Natural killer cell treated with Interleukin-12 subunit alpha and Interleukin-12 subunit beta and Interleukin-15 and Interleukin-18, amount 100 ng/mL, for 72 hours (primary cell): ENCODE results near the gene ZFR. TPM values are rescaled to one million over a fixed set of nuclear protein-coding genes. Genes with fewer than 3 reads are reported as not detected.
"Not testable (repeated sequence)": the region's sequence is repeated elsewhere in the genome, so short reads cannot be mapped to it uniquely, and the experiment has no call there.

Experiments used
- ATAC-seq, 2 donors: fragments of 150-1000 bp; cut with Tn5 transposase in 1 of 2; sonication (Bioruptor Pico), chemical (Tn5 transposase) in 1 of 2; 2 replicates each; pipeline ENCODE4 v1.10.0; 2021
- DNase-seq: peaks from one replicate; pipeline ENCODE4 v3.0.0; 2022; ENCODE audit warnings: low spot score
- H3K27ac Mint-ChIP-seq, 2 donors: 1 replicate in 1 of 2; 2 replicates in 1 of 2; pipeline ENCODE4 v1.8.0; 2022; ENCODE audit warnings: mixed read lengths in 2 of 2, mild to moderate bottlenecking in 1 of 2, moderate library complexity in 1 of 2
- H3K27me3 Mint-ChIP-seq, 2 donors: 1 replicate in 1 of 2; 2 replicates in 1 of 2; pipeline ENCODE4 v1.8.0; 2022; ENCODE audit warnings: mixed read lengths in 2 of 2
- H3K36me3 Mint-ChIP-seq: one replicate; pipeline ENCODE4 v1.8.0; 2022; ENCODE audit warnings: mixed read lengths
- H3K4me1 Mint-ChIP-seq, 2 donors: 1 replicate in 1 of 2; 2 replicates in 1 of 2; pipeline ENCODE4 v1.8.0; 2022; ENCODE audit warnings: low read depth in 2 of 2, mixed read lengths in 2 of 2, mild to moderate bottlenecking in 1 of 2
- H3K4me3 Mint-ChIP-seq: one replicate; pipeline ENCODE4 v1.8.0; 2022; ENCODE audit warnings: mixed read lengths
- H3K9me3 Mint-ChIP-seq: 2 replicates; pipeline ENCODE4 v1.8.0; 2022; ENCODE audit warnings: mixed read lengths
- total RNA-seq, 2 donors: library from RNA; stranded (reverse); gene quantifications; one replicate each; pipeline ENCODE4 v1.2.3, GENCODE V29; 2022

Gene ZFR
- total RNA-seq, 2 donors from 2014 or later, result 58.2 to 70.5 TPM

DNA sequence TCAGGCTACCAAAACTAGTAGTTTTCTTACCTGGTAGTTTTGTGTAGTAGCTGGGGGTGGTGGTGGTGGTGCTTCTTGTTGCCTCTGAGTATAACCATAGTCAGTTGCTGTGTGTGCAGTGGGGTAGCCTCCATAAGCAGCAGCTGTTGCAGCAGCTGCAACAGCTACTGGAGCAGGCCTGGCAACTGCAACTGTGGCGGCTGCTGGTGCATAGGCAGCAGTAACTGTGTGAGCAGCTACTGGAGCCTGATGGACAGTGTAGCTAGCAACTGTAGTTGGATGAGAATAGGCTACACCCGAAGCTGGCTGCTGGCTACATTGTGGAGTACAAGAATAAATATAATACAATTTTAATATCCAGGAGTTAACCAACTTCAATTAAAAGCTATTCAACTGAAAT lies 24.7 kb downstream of the ZFR start:
- DNase-seq (no peak), ATAC-seq (no peak)
- peaks cover 19 to 21% of the 10 kb centered on the region in 2 donors for H3K4me1 Mint-ChIP-seq
- no peak overlapping the region for H3K4me3 Mint-ChIP-seq
- H3K9me3 Mint-ChIP-seq, result no peaks in the 10 kb centered on the region
- H3K27me3 Mint-ChIP-seq, result no peaks in the 10 kb centered on the region
- H3K27ac Mint-ChIP-seq, result no peak overlapping the region
- H3K36me3 Mint-ChIP-seq, result peaks cover 8% of the 10 kb centered on the region

DNA sequence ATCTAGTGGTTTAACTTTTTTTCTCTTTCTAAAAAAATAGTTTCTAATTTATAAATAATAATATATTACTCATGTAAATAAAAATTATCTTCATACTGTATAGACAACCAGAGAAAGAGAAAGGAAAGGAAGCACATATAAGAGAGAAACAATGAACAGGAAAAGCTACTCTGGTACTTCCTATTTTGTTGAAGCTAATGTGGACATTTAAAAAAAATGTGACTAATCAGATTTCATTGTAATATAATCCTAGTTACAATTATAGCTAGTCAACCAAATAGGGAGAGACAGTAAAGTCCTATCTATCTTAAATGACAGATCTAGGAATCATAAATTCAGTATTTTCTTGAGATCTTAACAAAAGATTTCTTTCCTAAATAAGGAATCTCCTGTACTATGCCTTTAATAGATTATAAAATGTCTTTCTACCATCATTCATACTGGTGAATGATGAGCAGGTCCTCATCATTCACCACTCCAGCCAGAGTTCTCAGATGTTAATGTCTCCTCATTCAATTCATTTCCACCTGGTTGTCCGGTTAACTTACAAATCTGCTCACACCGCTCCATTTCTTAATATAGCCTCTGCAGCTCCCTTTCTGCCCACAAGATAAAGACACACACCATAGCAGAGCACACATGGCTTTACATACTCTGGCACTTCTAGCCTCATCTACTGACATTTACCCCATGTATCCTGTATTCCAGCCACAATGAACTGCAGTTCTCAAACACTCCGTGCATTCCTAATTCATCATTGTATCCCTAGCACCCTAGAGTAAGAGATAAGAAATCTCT lies 30.9 kb downstream of the ZFR start:
- H3K9me3 Mint-ChIP-seq, result no peaks in the 10 kb centered on the region
- no peak overlapping the region for H3K4me3 Mint-ChIP-seq
- H3K27ac Mint-ChIP-seq, result no peak overlapping the region
- no peak for ATAC-seq
- H3K4me1 Mint-ChIP-seq, result peaks cover 5 to 11% of the 10 kb centered on the region in 2 donors
- no peaks in the 10 kb centered on the region for H3K27me3 Mint-ChIP-seq
- peaks cover 35% of the 10 kb centered on the region for H3K36me3 Mint-ChIP-seq
- no peak for DNase-seq

DNA sequence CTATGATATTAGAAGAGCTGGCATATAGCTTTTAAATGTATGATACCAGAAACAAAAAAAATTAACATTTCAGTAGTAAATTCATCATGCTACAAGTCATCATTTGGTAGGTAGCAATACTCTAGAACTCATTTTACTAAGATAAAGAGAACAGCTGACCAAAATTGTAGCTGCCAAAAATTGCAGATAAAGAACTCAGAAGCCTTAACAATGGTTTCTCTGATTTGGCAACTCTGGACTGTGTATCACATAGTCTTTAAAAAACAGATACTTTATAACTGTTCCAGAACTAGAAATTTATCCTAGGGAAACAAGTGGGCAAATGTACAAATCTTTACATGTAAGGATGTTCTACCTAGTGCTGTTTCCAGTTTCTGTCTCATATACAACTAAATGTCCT lies 33.9 kb downstream of the ZFR start:
- no peak for ATAC-seq
- Mint-ChIP-seq H3K27me3 (no peaks in the 10 kb centered on the region), H3K27ac (no peak overlapping the region), H3K4me1 (peaks cover 5 to 11% of the 10 kb centered on the region in 2 donors), H3K9me3 (no peaks in the 10 kb centered on the region), H3K36me3 (peaks cover 31% of the 10 kb centered on the region), H3K4me3 (no peak overlapping the region)
- no peak for DNase-seq

DNA sequence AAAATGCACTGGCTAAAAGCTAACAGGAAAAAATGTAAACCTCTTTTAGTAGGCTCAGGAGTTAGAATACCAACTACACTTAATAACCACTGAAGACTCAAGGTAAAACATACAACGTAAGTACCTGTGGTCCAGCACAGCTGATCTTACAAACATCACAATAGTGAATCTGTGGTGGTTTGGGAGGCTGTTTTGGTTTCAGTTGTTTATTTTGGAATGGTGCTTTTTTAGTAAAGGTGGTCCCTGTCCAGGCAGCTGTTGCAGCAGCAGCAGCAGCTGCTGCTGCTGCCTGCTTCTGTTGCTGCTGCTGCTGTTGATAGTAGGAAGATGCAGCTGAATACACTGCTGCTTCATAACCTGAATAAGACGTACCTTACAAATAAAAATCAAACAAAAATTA lies 37.9 kb downstream of the ZFR start:
- Mint-ChIP-seq H3K4me1 (peaks cover 0 to 10% of the 10 kb centered on the region in 2 donors), H3K36me3 (peaks cover 28% of the 10 kb centered on the region), H3K4me3 (no peak overlapping the region), H3K9me3 (no peaks in the 10 kb centered on the region), H3K27ac (no peak overlapping the region), H3K27me3 (no peaks in the 10 kb centered on the region)
- DNase-seq (no peak), ATAC-seq (no peak)

DNA sequence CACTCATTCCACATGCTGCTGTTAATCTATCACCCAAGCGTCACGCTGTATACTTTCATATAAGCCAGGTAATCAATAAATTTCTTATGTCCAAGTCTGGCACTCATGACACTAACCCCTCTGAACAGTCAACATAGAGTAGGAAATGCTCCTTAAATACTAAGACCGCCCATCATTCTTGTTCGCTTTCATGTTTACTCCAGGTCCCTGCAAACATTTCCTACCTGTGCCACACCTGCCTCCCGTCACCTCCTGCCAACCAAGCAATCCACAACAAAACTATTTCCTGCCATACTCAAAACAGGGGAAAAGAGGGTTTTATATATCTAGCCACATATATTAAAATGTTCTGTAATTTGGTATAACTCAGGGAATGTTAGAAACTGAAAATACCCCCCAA lies 39.0 kb downstream of the ZFR start:
- H3K4me3 Mint-ChIP-seq, result no peak overlapping the region
- ATAC-seq (no peak), DNase-seq (no peak)
- H3K9me3 Mint-ChIP-seq, result no peaks in the 10 kb centered on the region
- peaks cover 0 to 9% of the 10 kb centered on the region in 2 donors for H3K4me1 Mint-ChIP-seq
- H3K27me3 Mint-ChIP-seq, result no peaks in the 10 kb centered on the region
- H3K36me3 Mint-ChIP-seq, result peaks cover 36% of the 10 kb centered on the region
- H3K27ac Mint-ChIP-seq, result peak overlapping the region in 1 of 2 donors; percentile 13

DNA sequence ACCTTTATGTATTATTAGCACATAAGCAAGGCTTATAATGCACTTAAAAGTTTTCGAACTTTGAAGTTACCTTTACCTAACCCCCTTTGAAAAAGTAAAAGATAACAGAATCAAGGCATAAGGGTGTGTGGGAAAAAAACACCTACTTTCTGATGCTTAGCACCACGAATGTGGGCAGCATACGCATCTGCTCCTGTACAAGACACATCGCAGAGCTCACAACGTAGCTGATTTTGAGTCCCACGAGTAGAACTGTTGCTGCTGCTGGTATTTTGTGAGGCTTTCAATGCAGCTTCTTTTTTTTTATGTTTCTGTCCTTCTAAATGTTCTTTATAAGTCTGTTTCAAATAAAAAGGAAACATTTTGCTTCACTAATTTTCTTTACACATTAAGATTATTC lies 40.8 kb downstream of the ZFR start:
- Mint-ChIP-seq H3K27me3 (no peaks in the 10 kb centered on the region), H3K4me3 (no peak overlapping the region), H3K36me3 (peaks cover 46% of the 10 kb centered on the region), H3K4me1 (peaks cover 0 to 9% of the 10 kb centered on the region in 2 donors), H3K27ac (no peak overlapping the region), H3K9me3 (no peaks in the 10 kb centered on the region)
- no peak for DNase-seq
- no peak for ATAC-seq

DNA sequence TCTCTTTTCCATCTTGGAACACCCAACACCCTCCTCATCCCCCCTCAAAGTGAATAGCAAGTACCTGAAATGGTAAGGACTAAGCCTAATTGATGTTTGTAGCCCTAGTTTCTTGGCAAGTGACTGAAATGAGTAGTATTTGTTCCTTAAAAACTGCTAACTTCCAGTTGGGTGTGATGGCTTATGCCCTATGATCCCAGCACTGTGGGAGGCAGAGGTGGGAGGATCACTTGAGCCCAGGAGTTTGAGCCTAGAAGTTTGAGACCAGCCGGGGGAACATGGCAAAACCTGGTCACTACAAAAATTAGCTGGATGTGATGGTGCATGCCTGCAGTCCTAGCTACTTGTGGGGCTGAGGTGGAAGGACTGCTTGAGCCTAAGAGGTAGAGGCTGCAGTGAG lies 44.1 kb downstream of the ZFR start:
- Mint-ChIP-seq H3K9me3 (no peaks in the 10 kb centered on the region), H3K27ac (no peak overlapping the region), H3K4me3 (no peak overlapping the region), H3K4me1 (peaks cover 0 to 6% of the 10 kb centered on the region in 2 donors), H3K27me3 (no peaks in the 10 kb centered on the region), H3K36me3 (peaks cover 40% of the 10 kb centered on the region)
- no peak for ATAC-seq
- DNase-seq, result no peak

DNA sequence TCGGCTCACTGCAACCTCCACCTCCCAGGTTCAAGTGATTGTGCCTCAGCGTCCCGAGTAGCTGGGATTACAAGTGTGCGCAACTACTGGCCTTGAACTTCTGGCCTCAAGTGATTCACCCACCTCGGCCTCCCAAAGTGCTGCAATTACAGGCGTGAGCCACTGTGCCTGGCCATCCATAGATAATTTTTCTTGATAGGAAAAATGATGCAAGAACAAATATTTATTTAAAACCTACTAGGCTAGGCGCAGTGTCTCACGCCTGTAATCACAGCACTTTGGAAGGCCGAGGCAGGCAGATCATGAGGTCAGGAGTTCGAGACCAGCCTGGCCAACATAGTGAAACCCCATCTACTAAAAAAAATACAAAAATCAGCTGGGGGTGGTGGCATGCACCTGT lies 45.8 kb downstream of the ZFR start:
- H3K4me1 Mint-ChIP-seq, DNase-seq, H3K27me3 Mint-ChIP-seq, H3K9me3 Mint-ChIP-seq, ATAC-seq, H3K27ac Mint-ChIP-seq, H3K4me3 Mint-ChIP-seq: not testable (repeated sequence)
- peaks cover 36% of the 10 kb centered on the region for H3K36me3 Mint-ChIP-seq

DNA sequence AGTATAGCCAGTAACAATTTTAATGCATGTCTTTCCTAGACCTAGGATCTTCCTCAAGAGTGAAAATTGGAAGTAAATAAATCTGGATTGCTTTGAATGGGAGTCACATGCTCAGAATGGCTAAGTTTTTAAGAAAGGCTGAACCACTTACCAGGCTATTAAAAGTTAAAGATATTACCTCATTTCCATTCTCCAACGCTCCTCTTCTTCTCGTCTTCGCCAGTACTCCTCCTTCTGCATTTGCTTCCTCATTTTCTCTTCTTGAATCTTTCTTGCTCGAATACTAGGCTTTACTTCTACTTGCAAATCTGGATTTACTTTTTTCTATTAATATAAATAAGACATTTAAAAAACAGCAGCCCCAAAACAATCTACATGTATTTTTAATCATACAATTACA lies 49.6 kb downstream of the ZFR start:
- no peaks in the 10 kb centered on the region for H3K9me3 Mint-ChIP-seq
- no peak overlapping the region for H3K4me3 Mint-ChIP-seq
- H3K36me3 Mint-ChIP-seq, result peaks cover 18% of the 10 kb centered on the region
- no peaks in the 10 kb centered on the region for H3K27me3 Mint-ChIP-seq
- no peak for ATAC-seq
- H3K27ac Mint-ChIP-seq, result no peak overlapping the region
- peaks cover 17 to 18% of the 10 kb centered on the region in 2 donors for H3K4me1 Mint-ChIP-seq
- no peak for DNase-seq

DNA sequence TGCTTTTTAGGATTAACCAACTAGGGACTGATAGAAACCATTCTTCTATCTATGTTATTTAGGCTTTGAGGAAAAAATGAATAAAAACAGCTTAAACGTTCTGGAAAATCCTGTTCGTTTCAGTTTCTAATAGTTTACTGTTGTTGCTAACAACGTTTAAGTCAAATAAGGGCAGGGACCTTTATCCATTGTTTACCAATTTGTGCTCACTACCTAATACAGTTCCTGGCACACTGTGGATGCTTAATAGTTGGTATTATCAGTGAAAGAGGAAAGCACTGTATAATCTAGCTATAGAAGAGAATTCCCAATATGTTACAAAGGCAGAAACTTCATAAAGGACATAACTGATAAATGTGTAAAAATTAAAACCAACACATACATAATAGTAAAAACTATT lies 52.5 kb downstream of the ZFR start:
- Mint-ChIP-seq H3K27me3 (no peaks in the 10 kb centered on the region), H3K4me1 (peaks cover 20 to 21% of the 10 kb centered on the region in 2 donors), H3K9me3 (no peaks in the 10 kb centered on the region), H3K4me3 (peak overlapping the region; percentile 20), H3K27ac (peak overlapping the region; percentile 54 to 79), H3K36me3 (peaks cover 23% of the 10 kb centered on the region)
- DNase-seq (no peak), ATAC-seq (no peak)

DNA sequence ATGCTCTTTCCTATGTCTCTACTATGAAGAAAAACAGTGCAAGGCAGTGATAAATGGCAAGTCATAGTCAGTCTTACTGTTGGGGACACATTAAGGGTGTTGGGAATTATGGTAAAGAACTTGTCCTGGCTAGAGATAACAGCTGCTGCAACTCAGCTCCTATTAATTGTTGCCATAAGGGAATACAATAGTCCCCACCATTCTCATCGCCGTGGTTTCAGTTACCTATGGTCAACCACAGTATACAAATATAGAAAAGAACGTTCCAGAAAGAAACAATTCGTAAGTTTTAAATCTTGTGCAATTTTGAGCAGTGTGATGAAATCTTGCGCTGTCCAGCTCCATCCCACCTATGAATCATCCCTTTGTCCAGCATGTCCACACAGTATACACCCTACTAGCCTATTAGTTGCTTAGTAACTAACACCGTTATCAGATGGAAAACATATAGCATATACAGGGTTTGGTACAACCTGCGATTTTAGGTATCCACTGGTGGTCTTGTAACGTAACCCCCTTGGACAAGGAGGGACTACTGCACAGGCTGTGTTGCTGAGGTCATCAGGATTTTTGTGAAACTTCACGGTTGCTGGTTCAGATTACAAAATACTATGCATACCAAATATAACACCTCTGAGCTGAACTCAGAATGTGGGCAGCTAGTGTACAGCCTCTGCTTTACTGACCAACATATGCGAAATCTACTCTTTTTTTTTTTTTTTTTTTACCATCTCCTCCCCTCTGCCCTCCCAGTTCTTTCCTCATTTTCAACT lies 53.5 kb downstream of the ZFR start:
- Mint-ChIP-seq H3K27ac (peak overlapping the region; percentile 54 to 79), H3K4me1 (peaks cover 20 to 21% of the 10 kb centered on the region in 2 donors), H3K27me3 (no peaks in the 10 kb centered on the region), H3K36me3 (peaks cover 23% of the 10 kb centered on the region), H3K9me3 (no peaks in the 10 kb centered on the region), H3K4me3 (peak overlapping the region; percentile 20)
- ATAC-seq (peak; percentile 84 to 91), DNase-seq (no peak)

DNA sequence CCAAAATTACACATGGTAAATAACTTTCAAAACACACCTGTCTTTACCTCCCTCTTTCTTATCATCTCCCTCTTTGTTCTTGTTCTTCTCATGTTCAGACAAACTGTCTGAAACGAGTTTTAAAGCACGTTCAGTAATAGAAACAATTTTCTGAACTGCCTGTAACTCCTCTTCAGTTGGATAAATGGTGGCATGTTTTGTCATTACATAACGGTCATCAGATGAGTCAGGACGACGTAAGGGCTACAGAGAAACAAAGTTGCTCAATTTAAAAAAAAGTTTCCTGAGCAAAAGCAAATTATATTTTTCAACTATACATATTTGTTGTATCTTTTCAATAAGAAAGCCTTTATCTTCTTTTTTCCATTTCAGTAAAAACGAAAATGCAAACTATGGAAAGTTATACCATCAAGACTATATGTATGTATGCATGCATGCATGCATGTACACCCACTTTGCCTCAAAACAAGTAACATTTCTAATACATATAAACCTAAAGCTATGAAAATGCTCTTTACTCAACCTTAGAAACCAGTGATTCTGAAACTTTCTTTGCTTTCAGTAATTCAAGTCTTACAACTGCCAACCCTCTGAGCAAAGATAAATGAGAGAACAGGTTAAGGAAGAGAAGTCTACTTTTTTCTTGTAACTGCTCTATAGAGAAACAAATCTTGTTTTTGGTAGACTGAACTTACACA lies 56.0 kb downstream of the ZFR start:
- peak overlapping the region; percentile 54 to 66 for H3K27ac Mint-ChIP-seq
- no peak for DNase-seq
- peaks cover 23 to 25% of the 10 kb centered on the region in 2 donors for H3K4me1 Mint-ChIP-seq
- peaks cover 33% of the 10 kb centered on the region for H3K36me3 Mint-ChIP-seq
- peak overlapping the region; percentile 3 for H3K4me3 Mint-ChIP-seq
- no peaks in the 10 kb centered on the region for H3K9me3 Mint-ChIP-seq
- no peaks in the 10 kb centered on the region for H3K27me3 Mint-ChIP-seq
- ATAC-seq, result no peak

DNA sequence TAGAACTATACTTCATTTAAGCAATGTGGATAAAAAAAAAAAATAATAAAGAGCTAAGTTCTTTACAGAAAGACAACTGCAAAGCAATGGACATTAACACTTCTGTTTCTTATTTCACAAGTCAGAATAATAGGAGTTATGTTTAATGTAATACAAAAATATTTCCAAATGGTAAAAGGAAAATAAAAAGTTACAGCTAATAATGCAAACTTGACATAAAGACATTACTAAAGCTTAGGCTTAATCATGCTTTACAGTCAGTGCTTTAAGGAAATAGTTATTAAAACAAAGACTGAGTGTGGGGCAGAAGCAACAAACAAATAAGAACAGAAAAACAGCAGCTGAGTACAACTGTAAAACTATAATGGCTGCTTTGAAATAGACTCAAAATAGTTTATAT lies 56.7 kb downstream of the ZFR start:
- Mint-ChIP-seq H3K4me1 (peaks cover 23 to 25% of the 10 kb centered on the region in 2 donors), H3K4me3 (no peak overlapping the region), H3K27me3 (no peaks in the 10 kb centered on the region), H3K9me3 (no peaks in the 10 kb centered on the region), H3K36me3 (peaks cover 33% of the 10 kb centered on the region), H3K27ac (peak overlapping the region; percentile 54 to 66)
- ATAC-seq (no peak), DNase-seq (no peak)

DNA sequence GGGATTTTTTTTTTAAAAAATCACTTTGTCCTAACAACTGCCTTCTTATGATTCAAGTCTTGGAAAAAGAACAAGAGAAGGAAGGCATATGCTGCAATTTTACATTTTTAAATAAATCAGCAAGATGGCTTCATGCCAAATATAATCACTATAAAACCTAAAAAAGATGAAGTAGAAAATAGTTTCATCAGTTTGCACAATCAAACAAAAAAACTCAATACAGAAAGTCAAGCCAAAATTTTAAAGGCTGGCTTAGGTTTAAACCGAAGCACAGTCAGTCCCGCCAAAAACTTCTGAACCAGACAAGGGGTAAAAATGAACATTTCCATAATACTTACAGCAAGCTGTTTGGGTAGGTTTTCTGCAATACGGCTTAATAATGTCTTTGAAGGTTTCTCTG lies 57.3 kb downstream of the ZFR start:
- Mint-ChIP-seq H3K27ac (no peak overlapping the region), H3K36me3 (peaks cover 33% of the 10 kb centered on the region), H3K4me3 (no peak overlapping the region), H3K4me1 (peaks cover 23 to 25% of the 10 kb centered on the region in 2 donors), H3K9me3 (no peaks in the 10 kb centered on the region), H3K27me3 (no peaks in the 10 kb centered on the region)
- ATAC-seq (no peak), DNase-seq (no peak)
